Measurements from ENCODE around the gene PTPRO. TPM values are rescaled to one million over a fixed set of nuclear protein-coding genes. Genes with fewer than 3 reads are reported as not detected.

The PTPRO gene
- total RNA-seq, 4 donors from 2014 or later = 0.10 to 1.1 (median 0.32) TPM

GRCh38 chr12:15558915-15559528 lies 236.7 kb downstream of the PTPRO start:
- Histone ChIP-seq H3K9me3 (no peaks in the 10 kb centered on the region), H3K27me3 (no peaks in the 10 kb centered on the region), H3K4me3 (replicated peaks in 1 of 3) (no peak overlapping the region), H3K4me1 (no peaks in the 10 kb centered on the region), H3K36me3 (no peaks in the 10 kb centered on the region), H3K27ac (no peak overlapping the region)
- intact Hi-C loops (cut with DNase I) = no loop called here
- WGBS, 2 donors = 56 to 65% methylated on average over 2 of the region's 2 CpGs
- no peak for DNase-seq
- no peak for TF ChIP-seq CTCF (IDR thresholded peaks at IDR 0.05)
- TF ChIP-seq POLR2A (IDR thresholded peaks at IDR 0.05) = no peak

GRCh38 chr12:15561396-15561795 lies 239.1 kb downstream of the PTPRO start:
- WGBS, 2 donors = 96 to 97% methylated on average over 1 of the region's 1 CpG
- intact Hi-C loops (cut with DNase I) = no loop called here
- no peak overlapping the region for H3K4me3 ChIP-seq (replicated peaks in 1 of 3)
- TF ChIP-seq POLR2A (IDR thresholded peaks at IDR 0.05) = no peak
- no peak for TF ChIP-seq CTCF (IDR thresholded peaks at IDR 0.05)
- H3K4me1 ChIP-seq = no peaks in the 10 kb centered on the region
- no peak for DNase-seq
- no peaks in the 10 kb centered on the region for H3K36me3 ChIP-seq
- H3K27ac ChIP-seq = no peak overlapping the region
- H3K9me3 ChIP-seq = no peaks in the 10 kb centered on the region
- H3K27me3 ChIP-seq = no peaks in the 10 kb centered on the region

GRCh38 chr12:15562263-15562662 lies 240.0 kb downstream of the PTPRO start:
- H3K4me1 ChIP-seq = no peaks in the 10 kb centered on the region
- intact Hi-C loops (cut with DNase I) = no loop called here
- no peak overlapping the region for H3K27ac ChIP-seq
- H3K27me3 ChIP-seq = no peaks in the 10 kb centered on the region
- 73 to 75% methylated on average over 3 of the region's 3 CpGs for WGBS, 2 donors
- H3K4me3 ChIP-seq (replicated peaks in 1 of 3) = no peak overlapping the region
- no peak for DNase-seq
- H3K9me3 ChIP-seq = no peaks in the 10 kb centered on the region
- no peaks in the 10 kb centered on the region for H3K36me3 ChIP-seq
- TF ChIP-seq CTCF (IDR thresholded peaks at IDR 0.05) (no peak), POLR2A (IDR thresholded peaks at IDR 0.05) (no peak)

- no peak for DNase-seq
- H3K27ac ChIP-seq = no peak overlapping the region
These were observed 241.4 kb downstream of the PTPRO start for GRCh38 chr12:15563663-15564062.

More at GRCh38 chr12:15563663-15564062, 241.4 kb downstream of the PTPRO start:
- TF ChIP-seq POLR2A (IDR thresholded peaks at IDR 0.05) = no peak
- no peak for TF ChIP-seq CTCF (IDR thresholded peaks at IDR 0.05)
- no peaks in the 10 kb centered on the region for H3K9me3 ChIP-seq
- intact Hi-C loops (cut with DNase I) = no loop called here
- H3K27me3 ChIP-seq = no peaks in the 10 kb centered on the region
- no peaks in the 10 kb centered on the region for H3K4me1 ChIP-seq
- no peak overlapping the region for H3K4me3 ChIP-seq (replicated peaks in 1 of 3)
- H3K36me3 ChIP-seq = no peaks in the 10 kb centered on the region
- 54 to 56% methylated on average over 5 of the region's 5 CpGs for WGBS, 2 donors
